AG10803 (cell line): ENCODE measurements around the gene HSD17B7.

Experiments
- DNase-seq: peaks from one replicate; pipeline ENCODE4 v3.0.0; 2010; ENCODE audit warnings: low read depth
- H3K4me3 ChIP-seq: 2 replicates; pipeline ENCODE4 v1.5.1; 2011; ENCODE audit warnings: mild to moderate bottlenecking, low read length, control low read depth
- TF ChIP-seq, protein P1 (sequence below): conservative IDR thresholded peaks from 2 replicates; pipeline ENCODE4 v1.5.1; 2011; ENCODE audit warnings: mild to moderate bottlenecking, low read length, control low read depth, inconsistent platforms

HSD17B7 gene

DNA sequence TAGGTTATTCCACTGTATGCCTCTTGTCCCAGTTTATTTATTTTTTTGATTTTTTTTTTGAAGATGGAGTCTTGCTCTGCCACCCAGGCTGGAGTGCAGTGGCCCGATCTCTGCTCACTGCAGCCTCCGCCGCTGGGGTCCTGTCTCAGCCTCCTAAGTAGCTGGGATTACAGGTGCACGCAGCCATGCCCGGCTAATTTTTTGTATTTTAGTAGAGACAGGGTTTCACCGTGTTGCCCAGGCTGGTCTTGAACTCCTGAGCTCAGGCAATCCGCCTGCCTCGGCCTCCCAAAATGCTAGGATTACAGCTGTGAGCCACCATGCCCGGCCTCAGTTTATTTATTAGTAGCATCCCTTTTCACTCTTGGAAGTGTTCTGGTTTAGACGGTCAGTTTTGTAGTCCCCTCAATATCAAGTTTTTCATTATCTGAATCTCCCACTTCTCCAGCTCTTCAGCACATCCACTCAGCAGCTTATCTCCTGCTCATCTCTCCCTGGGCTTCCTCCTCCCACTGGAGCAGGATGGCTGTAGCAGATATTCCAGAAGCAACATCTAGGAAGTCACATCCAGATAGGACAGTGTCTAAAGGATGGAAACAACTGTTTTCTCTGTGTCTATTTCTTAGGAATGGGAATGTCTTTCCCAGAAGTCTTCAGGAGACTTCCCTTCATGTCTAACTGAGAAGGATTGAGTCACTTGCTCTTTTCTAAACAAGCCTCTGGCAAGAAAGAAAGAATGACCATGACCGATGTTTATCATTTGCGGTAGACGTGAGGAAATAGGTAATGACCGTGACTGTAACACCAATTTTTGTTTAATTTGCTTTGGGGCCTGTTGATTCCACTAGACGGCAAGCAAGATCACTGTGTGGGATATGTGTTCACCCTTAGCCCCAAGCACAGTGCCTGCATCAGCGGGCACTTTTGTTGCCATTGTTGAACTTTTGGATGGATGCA is 56.0 kb downstream of the HSD17B7 start:
- DNase-seq: peak; percentile 38
- TF ChIP-seq, protein P1, sequence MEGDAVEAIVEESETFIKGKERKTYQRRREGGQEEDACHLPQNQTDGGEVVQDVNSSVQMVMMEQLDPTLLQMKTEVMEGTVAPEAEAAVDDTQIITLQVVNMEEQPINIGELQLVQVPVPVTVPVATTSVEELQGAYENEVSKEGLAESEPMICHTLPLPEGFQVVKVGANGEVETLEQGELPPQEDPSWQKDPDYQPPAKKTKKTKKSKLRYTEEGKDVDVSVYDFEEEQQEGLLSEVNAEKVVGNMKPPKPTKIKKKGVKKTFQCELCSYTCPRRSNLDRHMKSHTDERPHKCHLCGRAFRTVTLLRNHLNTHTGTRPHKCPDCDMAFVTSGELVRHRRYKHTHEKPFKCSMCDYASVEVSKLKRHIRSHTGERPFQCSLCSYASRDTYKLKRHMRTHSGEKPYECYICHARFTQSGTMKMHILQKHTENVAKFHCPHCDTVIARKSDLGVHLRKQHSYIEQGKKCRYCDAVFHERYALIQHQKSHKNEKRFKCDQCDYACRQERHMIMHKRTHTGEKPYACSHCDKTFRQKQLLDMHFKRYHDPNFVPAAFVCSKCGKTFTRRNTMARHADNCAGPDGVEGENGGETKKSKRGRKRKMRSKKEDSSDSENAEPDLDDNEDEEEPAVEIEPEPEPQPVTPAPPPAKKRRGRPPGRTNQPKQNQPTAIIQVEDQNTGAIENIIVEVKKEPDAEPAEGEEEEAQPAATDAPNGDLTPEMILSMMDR: no peak
- H3K4me3 ChIP-seq: no peak overlapping the region

DNA sequence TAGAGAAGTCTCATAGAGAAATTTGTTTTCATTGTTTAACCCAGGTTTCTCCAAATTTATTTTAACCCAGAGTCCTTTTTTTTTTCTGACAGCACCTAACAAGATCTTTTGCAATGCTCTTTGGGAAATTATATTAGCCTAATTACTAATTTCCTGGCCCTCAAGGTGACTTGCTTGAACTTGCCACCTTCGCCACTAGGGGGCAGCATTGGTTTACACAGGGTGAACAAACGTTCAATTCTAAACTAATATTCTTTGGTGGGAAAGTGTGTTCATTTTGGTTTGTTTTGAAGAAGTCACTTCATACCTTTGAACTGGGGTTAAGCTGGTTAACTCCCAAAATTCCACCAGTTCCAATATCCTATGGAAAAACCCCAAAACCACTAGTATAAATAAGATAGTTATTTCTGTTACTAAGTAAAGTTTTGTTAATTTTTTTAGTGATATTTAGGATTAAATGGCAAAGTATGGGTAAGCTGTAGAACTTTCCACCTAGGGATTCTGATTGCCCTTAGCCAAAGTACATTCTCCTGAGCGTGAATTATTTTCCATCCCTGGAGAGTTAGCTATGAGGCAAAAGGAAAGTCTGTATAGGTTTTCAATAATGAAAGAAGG is 57.4 kb downstream of the HSD17B7 start:
- no peak overlapping the region for H3K4me3 ChIP-seq
- TF ChIP-seq, protein P1: peak; percentile 94
- peak; percentile 70 for DNase-seq

DNA sequence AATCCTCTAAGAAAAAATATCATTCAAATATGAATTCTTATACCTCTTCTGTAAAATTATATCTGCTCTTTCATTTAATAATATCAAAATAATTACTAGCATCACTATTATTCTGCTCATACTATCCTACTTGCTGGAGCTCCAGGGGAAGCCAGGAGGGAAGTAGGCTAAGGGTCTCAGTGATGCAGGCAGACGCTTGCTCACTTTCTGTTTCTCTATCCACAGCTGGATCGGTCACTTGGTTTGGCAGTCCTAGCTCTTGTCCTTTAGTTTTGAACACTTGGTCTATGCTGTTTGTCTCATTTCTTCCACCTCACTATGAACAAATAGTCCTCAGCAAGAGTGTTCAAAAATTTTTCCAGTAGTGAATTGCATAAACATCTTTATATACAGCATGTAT is 59.2 kb downstream of the HSD17B7 start:
- no peak overlapping the region for H3K4me3 ChIP-seq
- TF ChIP-seq, protein P1: no peak
- DNase-seq: no peak

DNA sequence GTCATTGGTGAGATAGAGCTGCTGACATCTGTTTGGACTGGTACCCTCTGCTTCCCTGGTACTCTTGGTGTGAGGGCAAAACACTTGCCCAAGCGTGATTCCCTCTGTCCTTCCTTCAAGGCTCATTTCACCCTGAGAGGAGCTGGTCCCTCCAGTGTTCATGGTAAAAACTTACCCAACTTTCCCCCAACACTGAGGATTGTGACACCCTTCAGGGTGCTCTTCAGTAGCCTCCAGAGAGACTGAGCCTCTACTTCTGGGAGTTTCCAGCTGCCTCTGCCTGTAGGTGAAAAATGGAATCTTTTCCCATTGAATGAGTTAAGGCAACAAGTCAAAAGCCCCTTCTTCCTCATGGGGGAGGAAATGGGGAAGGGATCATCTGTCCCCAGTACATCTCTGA is 60.8 kb downstream of the HSD17B7 start:
- TF ChIP-seq, protein P1: no peak
- no peak overlapping the region for H3K4me3 ChIP-seq
- no peak for DNase-seq

DNA sequence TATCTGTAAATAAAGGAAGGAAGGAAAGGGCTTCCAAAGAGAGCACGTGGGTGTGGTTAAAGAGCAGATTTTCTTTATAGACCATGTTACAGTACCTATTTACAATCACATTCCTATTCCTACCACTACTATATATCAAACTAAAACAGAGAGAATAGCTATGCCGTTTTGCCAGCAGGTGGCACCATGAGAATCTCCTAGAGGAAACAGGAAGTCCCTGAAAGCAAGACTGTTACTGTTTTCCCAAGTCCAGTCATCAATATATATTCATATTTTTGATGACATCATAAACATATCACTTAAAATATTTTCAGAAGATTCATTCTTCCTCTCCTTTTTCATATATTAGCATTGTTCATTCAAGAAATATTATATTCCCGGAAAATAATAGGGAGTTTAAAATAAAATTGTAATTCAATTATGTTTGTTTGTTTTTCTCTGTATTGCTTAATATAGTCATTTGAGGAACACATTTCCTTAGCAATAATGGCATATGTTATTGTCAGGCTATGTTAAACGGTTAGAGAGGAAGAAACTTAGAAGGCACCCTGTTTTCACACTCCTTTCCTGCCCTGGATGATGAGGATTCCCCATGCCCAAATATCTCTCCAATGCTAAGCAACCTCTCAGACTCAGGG is 63.9 kb downstream of the HSD17B7 start:
- no peak overlapping the region for H3K4me3 ChIP-seq
- TF ChIP-seq, protein P1: peak; percentile 89
- peak; percentile 72 for DNase-seq

DNA sequence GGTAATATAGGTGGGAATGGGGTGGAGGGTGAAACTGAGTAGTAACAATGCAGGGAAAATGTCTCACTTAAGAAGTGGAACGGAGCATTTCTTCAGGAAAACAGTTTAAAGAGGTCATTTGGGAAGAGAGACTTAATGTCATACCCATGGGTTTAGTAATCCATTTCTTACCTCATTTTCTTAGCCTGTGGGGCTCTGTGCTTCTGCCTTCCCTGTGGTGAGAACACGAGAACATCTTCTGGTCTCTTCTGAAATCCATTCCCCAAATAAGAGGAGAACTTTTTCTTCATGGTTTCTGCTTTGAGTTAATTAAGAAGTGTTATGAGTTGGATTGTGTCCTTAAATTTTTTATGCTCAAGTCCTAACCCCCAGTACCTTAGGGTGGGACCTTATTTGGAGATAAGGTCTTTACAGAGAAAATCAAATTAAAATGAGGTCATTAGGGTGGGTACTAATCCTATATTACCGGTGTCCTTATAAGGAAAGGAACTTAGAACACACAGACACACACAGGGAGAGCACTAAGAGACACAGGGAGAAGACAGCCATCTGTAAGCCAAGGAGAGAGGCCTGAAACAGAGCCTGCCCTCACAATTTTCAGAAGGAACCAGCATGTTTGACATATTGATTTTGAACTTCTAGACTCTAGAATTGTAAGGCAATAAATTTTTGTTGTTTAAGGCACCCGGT is 65.1 kb downstream of the HSD17B7 start:
- TF ChIP-seq, protein P1: no peak
- peak; percentile 46 for DNase-seq

More for the DNA sequence above, 65.1 kb downstream of the HSD17B7 start:
- H3K4me3 ChIP-seq: no peak overlapping the region
